H9 (cell line): Measurements from ENCODE around the gene KIF11. TPM values are rescaled to one million over a fixed set of nuclear protein-coding genes. Genes with fewer than 3 reads are reported as not detected.
"Not testable (repeated sequence)": the region's sequence is repeated elsewhere in the genome, so short reads cannot be mapped to it uniquely, and the experiment has no call there.

Source experiments
- DNase-seq: peaks from one replicate; pipeline ENCODE4 v3.0.0-alpha.2; 2017
- H2AFZ ChIP-seq: one replicate; pipeline ENCODE4 v1.6.1; 2013; ENCODE audit warnings: mild to moderate bottlenecking, low read length, control low read depth, moderate library complexity
- H2AK5ac ChIP-seq: 2 replicates; pipeline ENCODE4 v1.6.1; 2013; ENCODE audit warnings: low read length, control low read depth, mixed read lengths; ENCODE audit not compliant: insufficient read length
- H2BK120ac ChIP-seq: one replicate; pipeline ENCODE4 v1.6.1; 2013; ENCODE audit warnings: low read depth, mild to moderate bottlenecking, low read length, control low read depth, inconsistent platforms; ENCODE audit not compliant: poor library complexity, severe bottlenecking
- H2BK12ac ChIP-seq: 2 replicates; pipeline ENCODE4 v1.6.1; 2013; ENCODE audit warnings: low read length, control low read depth, mixed read lengths, low read depth; ENCODE audit not compliant: insufficient read length
- H2BK15ac ChIP-seq: 2 replicates; pipeline ENCODE4 v1.6.1; 2013; ENCODE audit warnings: low read depth, low read length, control low read depth
- H2BK20ac ChIP-seq: one replicate; pipeline ENCODE4 v1.6.1; 2013; ENCODE audit warnings: low read depth, mild to moderate bottlenecking, low read length, control low read depth, inconsistent platforms; ENCODE audit not compliant: poor library complexity, severe bottlenecking
- H2BK5ac ChIP-seq: 2 replicates; pipeline ENCODE4 v1.6.1; 2013; ENCODE audit warnings: low read length, control low read depth, mixed read lengths; ENCODE audit not compliant: insufficient read length
- H3K14ac ChIP-seq: 2 replicates; pipeline ENCODE4 v1.6.1; 2013; ENCODE audit warnings: low read length, control low read depth; ENCODE audit not compliant: insufficient read depth
- H3K18ac ChIP-seq: 2 replicates; pipeline ENCODE4 v1.6.1; 2013; ENCODE audit warnings: low read depth, mild to moderate bottlenecking, mixed read lengths, low read length, control low read depth; ENCODE audit not compliant: insufficient read length
- H3K23ac ChIP-seq: 2 replicates; pipeline ENCODE4 v1.6.1; 2013; ENCODE audit warnings: low read length, control low read depth, mixed read lengths, low read depth; ENCODE audit not compliant: insufficient read length
- H3K23me2 ChIP-seq: 2 replicates; pipeline ENCODE4 v1.6.1; 2013; ENCODE audit warnings: low read depth, mild to moderate bottlenecking, mixed read lengths, low read length, control low read depth; ENCODE audit not compliant: insufficient read length, poor library complexity, severe bottlenecking
- H3K27ac ChIP-seq: 2 replicates; pipeline ENCODE4 v1.5.1; 2013; ENCODE audit warnings: low read length, control low read depth, mixed read lengths, low read depth; ENCODE audit not compliant: insufficient read length
- H3K27me3 ChIP-seq: 2 replicates; pipeline ENCODE4 v1.6.1; 2013; ENCODE audit warnings: low read length, control low read depth, inconsistent platforms; ENCODE audit not compliant: insufficient read depth
- H3K4ac ChIP-seq: 2 replicates; pipeline ENCODE4 v1.6.1; 2013; ENCODE audit warnings: low read depth, mild to moderate bottlenecking, control low read depth, inconsistent platforms, low read length, moderate library complexity
- H3K4me1 ChIP-seq: 2 replicates; pipeline ENCODE4 v1.6.1; 2013; ENCODE audit warnings: low read length, control low read depth, inconsistent platforms; ENCODE audit not compliant: insufficient read depth
- H3K4me2 ChIP-seq: 2 replicates; pipeline ENCODE4 v1.6.1; 2013; ENCODE audit warnings: low read length, control low read depth, mixed read lengths; ENCODE audit not compliant: insufficient read length, insufficient read depth
- H3K56ac ChIP-seq: 2 replicates; pipeline ENCODE4 v1.6.1; 2013; ENCODE audit warnings: low read depth, mild to moderate bottlenecking, mixed read lengths, low read length, control low read depth; ENCODE audit not compliant: insufficient read length
- H3K79me1 ChIP-seq: 2 replicates; pipeline ENCODE4 v1.6.1; 2013; ENCODE audit warnings: low read depth, mild to moderate bottlenecking, moderate library complexity, low read length, control low read depth, inconsistent platforms; ENCODE audit not compliant: insufficient read depth, poor library complexity, severe bottlenecking
- H3K79me2 ChIP-seq: 2 replicates; pipeline ENCODE4 v1.6.1; 2013; ENCODE audit warnings: low read length, control low read depth, inconsistent platforms; ENCODE audit not compliant: insufficient read depth
- H3K9ac ChIP-seq: 2 replicates; pipeline ENCODE4 v1.6.1; 2013; ENCODE audit warnings: low read length, control low read depth, mixed read lengths; ENCODE audit not compliant: insufficient read length; ENCODE audit errors: extremely low read depth
- H3K9me3 ChIP-seq: one replicate; pipeline ENCODE4 v1.6.1; 2013; ENCODE audit warnings: low read depth, low read length, inconsistent platforms; ENCODE audit not compliant: control insufficient read depth
- H3T11ph ChIP-seq: one replicate; pipeline ENCODE4 v1.6.1; 2013; ENCODE audit warnings: mild to moderate bottlenecking, low read length, control low read depth, inconsistent platforms
- H4K20me1 ChIP-seq: one replicate; pipeline ENCODE4 v1.6.1; 2013; ENCODE audit not compliant: control insufficient read depth, insufficient read length, insufficient read depth
- H4K5ac ChIP-seq: 2 replicates; pipeline ENCODE4 v1.6.1; 2013; ENCODE audit warnings: low read depth, mild to moderate bottlenecking, mixed read lengths, low read length, control low read depth; ENCODE audit not compliant: insufficient read length
- H4K8ac ChIP-seq: replicated peaks from 2 replicates; pipeline ENCODE4 v1.6.1; 2013; ENCODE audit warnings: low read length, control low read depth, mixed read lengths, low read depth; ENCODE audit not compliant: insufficient read length
- H4K91ac ChIP-seq: 2 replicates; pipeline ENCODE4 v1.6.1; 2013; ENCODE audit warnings: low read depth, mild to moderate bottlenecking, moderate library complexity, mixed read lengths, low read length, control low read depth; ENCODE audit not compliant: insufficient read length
- H3K27ac Mint-ChIP-seq, 3 experiments: 2 replicates in 2 of 3; 3 replicates in 1 of 3; pipeline ENCODE4 v1.8.0; 2020 to 2021; ENCODE audit warnings: mixed read lengths in 3 of 3, mild to moderate bottlenecking in 1 of 3, moderate library complexity in 1 of 3
- H3K27me3 Mint-ChIP-seq: 2 replicates; pipeline ENCODE4 v1.8.0; 2021; ENCODE audit warnings: low read depth, mild to moderate bottlenecking, moderate library complexity, mixed read lengths
- H3K36me3 Mint-ChIP-seq, 3 experiments: 2 replicates in 2 of 3; 3 replicates in 1 of 3; pipeline ENCODE4 v1.8.0; 2020 to 2021; ENCODE audit warnings: low read depth in 3 of 3, mixed read lengths in 3 of 3; ENCODE audit not compliant: insufficient read depth in 1 of 3
- H3K4me1 Mint-ChIP-seq, 2 experiments: 2 replicates each; pipeline ENCODE4 v1.8.0; 2020; ENCODE audit warnings: mixed read lengths in 2 of 2
- H3K4me3 Mint-ChIP-seq, 2 experiments: 2 replicates in 1 of 2; 3 replicates in 1 of 2; pipeline ENCODE4 v1.8.0; 2020 to 2021; ENCODE audit warnings: mild to moderate bottlenecking in 2 of 2, mixed read lengths in 2 of 2, moderate library complexity in 1 of 2
- H3K9me3 Mint-ChIP-seq, 2 experiments: 2 replicates in 1 of 2; 3 replicates in 1 of 2; pipeline ENCODE4 v1.8.0; 2020; ENCODE audit warnings: mild to moderate bottlenecking in 2 of 2, mixed read lengths in 2 of 2, moderate library complexity in 1 of 2
- CTCF ChIP-seq: fragments of 200-600 bp; sonication (generic); conservative IDR thresholded peaks from 3 replicates; pipeline ENCODE4 v1.8.0; 2021; ENCODE audit warnings: antibody characterized with exemption, mild to moderate bottlenecking
- WGBS: extraction: QIAGEN DNeasy Blood & Tissue Kit; methylation state at CpG from one replicate; pipeline ENCODE4 v1.1.7; 2013; ENCODE audit warnings: missing lambda C conversion rate, low lambda C conversion rate, mixed read lengths; ENCODE audit not compliant: insufficient read length; ENCODE audit errors: extremely low coverage; 5-methylcytosine and 5-hydroxymethylcytosine counted together
- total RNA-seq: library from RNA; stranded (reverse); gene quantifications from 2 replicates; pipeline ENCODE4 v1.2.1, GENCODE V29; 2021

The KIF11 gene
- total RNA-seq, 1 experiment from 2014 or later, result 54.4 TPM

- H4K8ac ChIP-seq, result no peak overlapping the region
- no peak overlapping the region for H3K4ac ChIP-seq
- no peaks in the 10 kb centered on the region for H3K27me3 ChIP-seq
- H2BK120ac ChIP-seq, result no peak overlapping the region
- no peak overlapping the region for H3K4me2 ChIP-seq
- DNase-seq, result no peak
- H3K79me2 ChIP-seq, result peaks cover 6% of the 10 kb centered on the region; the same call in 1 of the 2 replicates
- no peak overlapping the region for H4K91ac ChIP-seq
- Mint-ChIP-seq H3K9me3 (no peaks in the 10 kb centered on the region), H3K36me3 (no peaks in the 10 kb centered on the region), H3K4me1 (peaks cover 24 to 32% of the 10 kb centered on the region in 2 experiments), H3K4me3 (no peak overlapping the region), H3K27me3 (no peaks in the 10 kb centered on the region; the same call in 1 of the 2 replicates), H3K27ac (no peak overlapping the region)
- H2AK5ac ChIP-seq, result no peak overlapping the region
- H3K23ac ChIP-seq, result no peak overlapping the region
- no peak for TF ChIP-seq CTCF
- no peak overlapping the region for H4K5ac ChIP-seq
- no peak overlapping the region for H2AFZ ChIP-seq
- no peak overlapping the region for H3K18ac ChIP-seq
- no peaks in the 10 kb centered on the region for H3K9me3 ChIP-seq
- no peak overlapping the region for H3T11ph ChIP-seq
- no peak overlapping the region for H3K56ac ChIP-seq
- no peak overlapping the region for H2BK15ac ChIP-seq
- H2BK5ac ChIP-seq, result no peak overlapping the region
- H2BK12ac ChIP-seq, result no peak overlapping the region
- peaks cover 11% of the 10 kb centered on the region for H3K23me2 ChIP-seq
- no peaks in the 10 kb centered on the region for H4K20me1 ChIP-seq
- no peak overlapping the region for H3K14ac ChIP-seq
- no peak overlapping the region for H3K9ac ChIP-seq
- H2BK20ac ChIP-seq, result no peak overlapping the region
- H3K4me1 ChIP-seq, result 0 out of 2 replicates have a peak, but pooled peaks cover 2% of the 10 kb centered on the region
- no peak overlapping the region for H3K27ac ChIP-seq
- H3K79me1 ChIP-seq, result no peaks in the 10 kb centered on the region
These were observed 17.0 kb upstream of the KIF11 start for GRCh38 chr10:92575961-92576360.

- not testable (repeated sequence) for H3K27ac Mint-ChIP-seq
These were observed 10.6 kb upstream of the KIF11 start for GRCh38 chr10:92582347-92582746.

More at GRCh38 chr10:92582347-92582746, 10.6 kb upstream of the KIF11 start:
- not testable (repeated sequence) for H2AFZ ChIP-seq, H3K4me3 Mint-ChIP-seq, H3K23me2 ChIP-seq, H3K9ac ChIP-seq, H2BK120ac ChIP-seq, H3K27me3 ChIP-seq, H3K36me3 Mint-ChIP-seq, H4K20me1 ChIP-seq, H2BK15ac ChIP-seq, H4K8ac ChIP-seq, H3K9me3 ChIP-seq, H2BK5ac ChIP-seq, H3K79me2 ChIP-seq, H3K4me1 ChIP-seq, H3T11ph ChIP-seq, H4K91ac ChIP-seq, DNase-seq, H3K4me1 Mint-ChIP-seq, H3K79me1 ChIP-seq, H3K27ac ChIP-seq, H3K14ac ChIP-seq, H2BK12ac ChIP-seq, H2BK20ac ChIP-seq, H2AK5ac ChIP-seq, H3K4ac ChIP-seq, H3K23ac ChIP-seq, H3K4me2 ChIP-seq, H3K56ac ChIP-seq, H3K18ac ChIP-seq, H3K27me3 Mint-ChIP-seq, H4K5ac ChIP-seq, H3K9me3 Mint-ChIP-seq
- no CpG with 5 or more reads among the region's 6 CpGs for WGBS
